ENCODE results near the gene ACOD1. TPM values are rescaled to one million over a fixed set of nuclear protein-coding genes. Genes with fewer than 3 reads are reported as not detected.
A peak's percentile ranks its signal among the peaks of the same experiment; 100 is the strongest.

ACOD1 gene
- polyA plus RNA-seq, 1 donor (not counting 4 experiments of a cell fraction or from before 2014, with no cell fraction given): not detected

DNA sequence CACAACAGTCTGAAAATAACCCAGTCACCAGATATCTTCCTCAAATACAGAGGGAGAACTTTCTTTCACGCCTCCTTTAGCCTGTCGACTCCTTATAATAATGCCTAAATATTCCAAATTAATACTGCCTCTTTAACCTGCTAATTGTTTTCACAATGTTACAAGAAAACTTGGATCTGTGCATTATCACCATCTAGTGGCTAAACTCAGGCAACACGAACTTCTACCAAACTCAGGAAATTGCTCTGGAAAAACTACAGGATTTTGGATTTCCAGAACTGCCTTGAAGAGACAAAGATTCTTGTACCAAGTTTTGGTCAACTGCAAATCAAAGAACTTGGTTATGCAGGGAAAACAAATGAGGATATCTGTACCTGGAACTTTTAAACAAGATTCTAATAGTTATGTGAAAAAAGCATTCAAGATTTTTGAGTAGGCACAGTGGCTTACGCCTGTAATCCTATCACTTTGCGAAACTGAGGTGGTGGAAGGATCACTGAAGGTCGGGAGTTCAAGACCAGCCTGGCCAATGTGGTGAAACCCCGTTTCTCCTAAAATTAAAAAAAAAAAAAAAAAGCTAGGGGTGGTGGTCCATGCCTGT is 54.4 kb downstream of the ACOD1 start:
- Histone ChIP-seq H3K79me2 (ENCODE audit: control insufficient read depth, insufficient read depth, low read length) (peaks cover 13% of the 10 kb centered on the region), H2AFZ (ENCODE audit: control insufficient read depth, low read length) (no peak overlapping the region), H3K9ac (ENCODE audit: control insufficient read depth, extremely low read depth, insufficient read depth, low read length) (no peak overlapping the region), H3K4me2 (ENCODE audit: control insufficient read depth, extremely low read depth, insufficient read depth, low read depth, low read length) (no peak overlapping the region), H3K4me3 (ENCODE audit: control insufficient read depth in 2 of 3, extremely low read depth in 1 of 3, insufficient read depth in 2 of 3, low read depth in 1 of 3, low read length in 3 of 3) (no peak overlapping the region), H3K4me1 (ENCODE audit: control insufficient read depth, extremely low read depth, insufficient read depth, low read length) (no peaks in the 10 kb centered on the region), H4K20me1 (ENCODE audit: control insufficient read depth, extremely low read depth, insufficient read depth, low read length) (no peaks in the 10 kb centered on the region), H3K9me3 (ENCODE audit: control insufficient read depth, low read depth, low read length) (no peaks in the 10 kb centered on the region), H3K36me3 (ENCODE audit: control insufficient read depth in 2 of 2, extremely low read depth in 1 of 2, insufficient read depth in 2 of 2, low read length in 2 of 2) (peaks cover 11% of the 10 kb centered on the region in 2 experiments), H3K9me1 (ENCODE audit: control insufficient read depth, extremely low read depth, insufficient read depth, low read length) (no peaks in the 10 kb centered on the region), H3K27me3 (ENCODE audit: control insufficient read depth, extremely low read depth, insufficient read depth, low read length) (no peaks in the 10 kb centered on the region), H3K27ac (ENCODE audit: control insufficient read depth, insufficient read depth, low read length) (no peak overlapping the region)
- TF ChIP-seq, protein P1, sequence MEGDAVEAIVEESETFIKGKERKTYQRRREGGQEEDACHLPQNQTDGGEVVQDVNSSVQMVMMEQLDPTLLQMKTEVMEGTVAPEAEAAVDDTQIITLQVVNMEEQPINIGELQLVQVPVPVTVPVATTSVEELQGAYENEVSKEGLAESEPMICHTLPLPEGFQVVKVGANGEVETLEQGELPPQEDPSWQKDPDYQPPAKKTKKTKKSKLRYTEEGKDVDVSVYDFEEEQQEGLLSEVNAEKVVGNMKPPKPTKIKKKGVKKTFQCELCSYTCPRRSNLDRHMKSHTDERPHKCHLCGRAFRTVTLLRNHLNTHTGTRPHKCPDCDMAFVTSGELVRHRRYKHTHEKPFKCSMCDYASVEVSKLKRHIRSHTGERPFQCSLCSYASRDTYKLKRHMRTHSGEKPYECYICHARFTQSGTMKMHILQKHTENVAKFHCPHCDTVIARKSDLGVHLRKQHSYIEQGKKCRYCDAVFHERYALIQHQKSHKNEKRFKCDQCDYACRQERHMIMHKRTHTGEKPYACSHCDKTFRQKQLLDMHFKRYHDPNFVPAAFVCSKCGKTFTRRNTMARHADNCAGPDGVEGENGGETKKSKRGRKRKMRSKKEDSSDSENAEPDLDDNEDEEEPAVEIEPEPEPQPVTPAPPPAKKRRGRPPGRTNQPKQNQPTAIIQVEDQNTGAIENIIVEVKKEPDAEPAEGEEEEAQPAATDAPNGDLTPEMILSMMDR (optimal IDR thresholded peaks at IDR 0.05 in 1 of 3, IDR thresholded peaks at IDR 0.05 in 1 of 3, conservative IDR thresholded peaks at IDR 0.05 in 1 of 3; ENCODE audit: extremely low read depth in 1 of 3, insufficient read depth in 2 of 3, low read length in 3 of 3): peak in 2 of 3 experiments; percentile 63 to 68
- no peak for TF ChIP-seq EZH2 (IDR thresholded peaks at IDR 0.05; ENCODE audit: low read length)
- DNase-seq (ENCODE audit: low read depth, low spot score) (no peak), FAIRE-seq (peak; percentile 91)
- dilution Hi-C loops (cut with MboI; ENCODE audit: extremely low pct_ligation_motif_present, low sequenced_read_pairs): no loop called here

Other genes with a start within 250 kb of the ACOD1 start
- 8.9 to 18.9 TPM (median 18.2 TPM) in 3 replicates for gene KCTD12, start 62.1 kb upstream of the ACOD1 start, polyA plus RNA-seq
- gene CLN5, start 43.6 kb downstream of the ACOD1 start, polyA plus RNA-seq: 20.7 to 32.4 TPM (median 28.7 TPM) in 3 replicates
- gene FBXL3, start 78.6 kb downstream of the ACOD1 start, polyA plus RNA-seq: 15.7 to 25.4 TPM (median 18.3 TPM) in 3 replicates

All from keratinocyte (primary cell).